WTC11 (cell line): ENCODE results near the gene NECTIN1. TPM values are rescaled to one million over a fixed set of nuclear protein-coding genes. Genes with fewer than 3 reads are reported as not detected.

Source experiments
- ATAC-seq: fragments of 200-7000 bp; cut with Tn5 transposase; 2 replicates; pipeline ENCODE4 v1.10.0; 2021; ENCODE audit warnings: mild to moderate bottlenecking, moderate library complexity
- CTCF ChIA-PET: fragments of 300-600 bp; sonication (Branson Sonifier 250); formaldehyde crosslinking; loops from one replicate; lab custom pipeline; 2021; ENCODE audit warnings: antibody characterized with exemption; lab: Charles Lee
- POLR2A ChIA-PET: fragments of 350-600 bp; sonication (Branson Sonifier 250); formaldehyde crosslinking; loops from one replicate; lab custom pipeline; 2021; ENCODE audit warnings: antibody characterized with exemption; lab: Charles Lee
- DNase-seq: peaks from one replicate; pipeline ENCODE4 v3.0.0; 2021; ENCODE audit warnings: low spot score
- H3K27ac Mint-ChIP-seq: 2 replicates; pipeline ENCODE4 v1.8.0; 2021; ENCODE audit warnings: mixed read lengths
- H3K27me3 Mint-ChIP-seq: 2 replicates; pipeline ENCODE4 v1.8.0; 2021; ENCODE audit warnings: low read depth, mild to moderate bottlenecking, moderate library complexity, mixed read lengths
- H3K36me3 Mint-ChIP-seq: 2 replicates; pipeline ENCODE4 v1.8.0; 2021; ENCODE audit warnings: mixed read lengths
- H3K4me1 Mint-ChIP-seq: 2 replicates; pipeline ENCODE4 v1.8.0; 2022; ENCODE audit warnings: mixed read lengths
- H3K4me3 Mint-ChIP-seq: 2 replicates; pipeline ENCODE4 v1.8.0; 2021; ENCODE audit warnings: mild to moderate bottlenecking, moderate library complexity, mixed read lengths
- H3K9me3 Mint-ChIP-seq: 2 replicates; pipeline ENCODE4 v1.8.0; 2021; ENCODE audit warnings: mixed read lengths
- ARID4B ChIP-seq: sonication (generic); formaldehyde crosslinking; IDR thresholded peaks from 2 replicates; pipeline ENCODE4 v1.8.0; 2023; ENCODE audit warnings: missing genetic modification reagents, mild to moderate bottlenecking, borderline replicate concordance
- CBFB ChIP-seq: sonication (generic); formaldehyde crosslinking; IDR thresholded peaks from 2 replicates; pipeline ENCODE4 v1.8.1; 2022; ENCODE audit warnings: mild to moderate bottlenecking, low read depth, missing genetic modification reagents
- ELF4 ChIP-seq: sonication (generic); formaldehyde crosslinking; IDR thresholded peaks from 2 replicates; pipeline ENCODE4 v1.8.1; 2022; ENCODE audit warnings: low read depth, mild to moderate bottlenecking, moderate library complexity, missing genetic modification reagents
- ESRRA ChIP-seq: sonication (generic); formaldehyde crosslinking; IDR thresholded peaks from 2 replicates; pipeline ENCODE4 v1.8.1; 2022; ENCODE audit warnings: mild to moderate bottlenecking, missing genetic modification reagents, borderline replicate concordance
- FOXJ3 ChIP-seq: sonication (generic); formaldehyde crosslinking; IDR thresholded peaks from 2 replicates; pipeline ENCODE4 v1.9.0; 2021; ENCODE audit warnings: missing genetic modification reagents, mild to moderate bottlenecking, borderline replicate concordance
- FOXP1 ChIP-seq: sonication (generic); formaldehyde crosslinking; IDR thresholded peaks from 2 replicates; pipeline ENCODE4 v1.8.0; 2022; ENCODE audit warnings: missing genetic modification reagents, mild to moderate bottlenecking, moderate library complexity, borderline replicate concordance
- GRHL2 ChIP-seq: fragments of 250-450 bp; sonication (Bioruptor Pico); IDR thresholded peaks from 2 replicates; pipeline ENCODE4 v1.8.0; 2022; ENCODE audit warnings: mild to moderate bottlenecking, moderate library complexity; ENCODE audit not compliant: insufficient replicate concordance, severe bottlenecking
- JUN ChIP-seq: sonication (generic); formaldehyde crosslinking; IDR thresholded peaks from 2 replicates; pipeline ENCODE4 v1.8.0; 2023; ENCODE audit warnings: mild to moderate bottlenecking, missing genetic modification reagents
- KAT7 ChIP-seq: sonication (generic); formaldehyde crosslinking; IDR thresholded peaks from 2 replicates; pipeline ENCODE4 v1.8.1; 2023; ENCODE audit warnings: missing genetic modification reagents, mild to moderate bottlenecking, borderline replicate concordance
- NFATC4 ChIP-seq: fragments of 250-450 bp; sonication (Bioruptor Pico); IDR thresholded peaks from 2 replicates; pipeline ENCODE4 v1.9.0; 2021; ENCODE audit warnings: mild to moderate bottlenecking
- OVOL2 ChIP-seq: fragments of 250-450 bp; sonication (Bioruptor Pico); IDR thresholded peaks from 2 replicates; pipeline ENCODE4 v1.9.0; 2021; ENCODE audit warnings: mild to moderate bottlenecking, borderline replicate concordance
- RELA ChIP-seq: sonication (generic); formaldehyde crosslinking; IDR thresholded peaks from 2 replicates; pipeline ENCODE4 v1.8.1; 2022; ENCODE audit warnings: missing genetic modification reagents, mild to moderate bottlenecking, borderline replicate concordance
- SMAD3 ChIP-seq: sonication (generic); formaldehyde crosslinking; IDR thresholded peaks from 2 replicates; pipeline ENCODE4 v1.8.0; 2022; ENCODE audit warnings: missing genetic modification reagents, mild to moderate bottlenecking, borderline replicate concordance
- TEAD1 ChIP-seq: sonication (generic); formaldehyde crosslinking; IDR thresholded peaks from 2 replicates; pipeline ENCODE4 v1.8.0; 2022; ENCODE audit warnings: mild to moderate bottlenecking, missing genetic modification reagents
- USF2 ChIP-seq: sonication (generic); formaldehyde crosslinking; IDR thresholded peaks from 2 replicates; pipeline ENCODE4 v1.8.1; 2023; ENCODE audit warnings: mild to moderate bottlenecking, missing genetic modification reagents, moderate library complexity
- ZNF263 ChIP-seq: sonication (generic); formaldehyde crosslinking; IDR thresholded peaks from 2 replicates; pipeline ENCODE4 v1.8.1; 2022; ENCODE audit warnings: low read depth, mild to moderate bottlenecking, moderate library complexity, missing genetic modification reagents
- ZNF281 ChIP-seq: sonication (generic); formaldehyde crosslinking; IDR thresholded peaks from 2 replicates; pipeline ENCODE4 v1.8.0; 2023; ENCODE audit warnings: mild to moderate bottlenecking, missing genetic modification reagents
- ZNF396 ChIP-seq: fragments of 250-450 bp; sonication (Bioruptor Pico); IDR thresholded peaks from 2 replicates; pipeline ENCODE4 v1.8.0; 2021; ENCODE audit warnings: mild to moderate bottlenecking, moderate library complexity, borderline replicate concordance
- ZNF416 ChIP-seq: fragments of 250-450 bp; sonication (Bioruptor Pico); IDR thresholded peaks from 2 replicates; pipeline ENCODE4 v1.9.0; 2021; ENCODE audit warnings: mild to moderate bottlenecking, inconsistent platforms
- ZNF425 ChIP-seq: fragments of 250-450 bp; sonication (Bioruptor Pico); conservative IDR thresholded peaks from 2 replicates; pipeline ENCODE4 v1.9.0; 2021; ENCODE audit warnings: mild to moderate bottlenecking
- total RNA-seq: library from RNA; stranded (reverse); gene quantifications from 3 replicates; pipeline ENCODE4 v1.2.3, GENCODE V29; 2021

Gene NECTIN1
- total RNA-seq, 1 experiment from 2014 or later, result 86.2 TPM

- TF ChIP-seq ZNF281, result no peak
These were observed 40.6 kb downstream of the NECTIN1 start (continued) for GRCh38 chr11:119688356-119688755.

- Mint-ChIP-seq H3K27ac (peak overlapping the region; percentile 44), H3K4me3 (no peak overlapping the region; the same call in 1 of the 2 replicates)
- TF ChIP-seq ZNF263 (CRISPR knock-in tag), result no peak
- no peak for TF ChIP-seq USF2 (CRISPR knock-in tag)
- TF ChIP-seq ZNF416 (CRISPR knock-in tag), result no peak
- TF ChIP-seq NFATC4, result no peak
- TF ChIP-seq ARID4B (CRISPR knock-in tag), result no peak
- TF ChIP-seq RELA (CRISPR knock-in tag), result no peak
- TF ChIP-seq CBFB (CRISPR knock-in tag), result no peak
- no peak for TF ChIP-seq FOXJ3 (CRISPR knock-in tag)
- no peak for TF ChIP-seq ESRRA (CRISPR knock-in tag)
- no peak for TF ChIP-seq OVOL2 (CRISPR knock-in tag)
- TF ChIP-seq, all 79 proteins: peak for 0
- Mint-ChIP-seq H3K9me3 (no peaks in the 10 kb centered on the region), H3K36me3 (no peaks in the 10 kb centered on the region), H3K4me1 (peaks cover 79% of the 10 kb centered on the region), H3K27me3 (no peaks in the 10 kb centered on the region)
- ChIA-PET CTCF (interaction anchor here (1.0 to 3.0 kb wide), 5 partner anchors 22 to 552 kb away, joined by 3 to 16 read pairs (median 5); partner anchors contain the start of genes NECTIN1 and POU2F3), POLR2A (interaction anchor here (1.0 kb wide), 1 partner anchor 42 kb away, joined by 3 read pairs; the partner anchor contains the start of gene NECTIN1)
- ATAC-seq (no peak), DNase-seq (no peak)
These were observed 41.5 kb downstream of the NECTIN1 start for GRCh38 chr11:119687373-119688046.

- H3K4me3 Mint-ChIP-seq, result no peak overlapping the region
- peaks cover 68% of the 10 kb centered on the region for H3K4me1 Mint-ChIP-seq
- ATAC-seq, result no peak
- DNase-seq, result no peak
- CTCF ChIA-PET, result interaction anchor here (0.8 to 3.0 kb wide), 4 partner anchors 20 to 43 kb away, joined by 3 to 16 read pairs (median 12); partner anchors contain the start of gene NECTIN1
- POLR2A ChIA-PET, result no interaction called here
- H3K9me3 Mint-ChIP-seq, result no peaks in the 10 kb centered on the region
- H3K27ac Mint-ChIP-seq, result peak overlapping the region; percentile 38
- H3K36me3 Mint-ChIP-seq, result no peaks in the 10 kb centered on the region
- no peaks in the 10 kb centered on the region for H3K27me3 Mint-ChIP-seq
- TF ChIP-seq KAT7, result no peak
- TF ChIP-seq TEAD1 (CRISPR knock-in tag), result no peak
- TF ChIP-seq FOXP1, result no peak
- TF ChIP-seq ZNF396 (CRISPR knock-in tag), result no peak
- TF ChIP-seq JUN (CRISPR knock-in tag), result no peak
- TF ChIP-seq ELF4 (CRISPR knock-in tag), result no peak
- TF ChIP-seq ZNF425, result no peak
- TF ChIP-seq ZNF416 (CRISPR knock-in tag), result no peak
- TF ChIP-seq SMAD3 (CRISPR knock-in tag), result no peak
- no peak for TF ChIP-seq GRHL2 (CRISPR knock-in tag)
- no peak for TF ChIP-seq USF2 (CRISPR knock-in tag)
These were observed 42.7 kb downstream of the NECTIN1 start for GRCh38 chr11:119686177-119686882.
